SK-N-SH (cell line): ENCODE data around the gene ADAD2. TPM values are rescaled to one million over a fixed set of nuclear protein-coding genes. Genes with fewer than 3 reads are reported as not detected.

Experiments used
- CTCF ChIA-PET: fragments of 300-600, 350-600 bp; formaldehyde crosslinking; extraction: SDS; loops from one replicate; lab custom pipeline; 2021; lab: Yijun Ruan, JAX
- POLR2A ChIA-PET: fragments of 350-600 bp; sonication (Branson Sonifier 250); formaldehyde crosslinking; extraction: SDS; loops from one replicate; lab custom pipeline; 2020; ENCODE audit warnings: antibody characterized with exemption, inconsistent platforms; lab: Yijun Ruan, JAX
- DNase-seq: peaks from one replicate; pipeline ENCODE4 v3.0.0; 2012
- H2AFZ ChIP-seq: fragments of 200-600 bp; sonication (generic); 2 replicates; pipeline ENCODE4 v1.8.1; 2016; ENCODE audit warnings: antibody characterized with exemption, mild to moderate bottlenecking, low read depth
- H3F3A ChIP-seq: fragments of 200-600 bp; sonication (generic); replicated peaks from 2 replicates; pipeline ENCODE3; 2016; ENCODE audit warnings: antibody characterized with exemption, mild to moderate bottlenecking; ENCODE audit not compliant: insufficient read depth
- H3K27ac ChIP-seq, 2 experiments: fragments of 200-500 bp in 1 of 2; fragments of 200-600 bp in 1 of 2; sonication (Bioruptor generic) in 1 of 2; sonication (generic), shearing (Covaris generic) in 1 of 2; 2 replicates each; pipeline versions ENCODE4 v1.5.1 to v1.6.1; 2014 to 2016; ENCODE audit warnings: low read depth in 2 of 2, inconsistent platforms in 1 of 2, low read length in 1 of 2, mild to moderate bottlenecking in 1 of 2, mixed read lengths in 1 of 2
- H3K27me3 ChIP-seq: fragments of 200-600 bp; sonication (generic), shearing (Covaris generic); 2 replicates; pipeline ENCODE4 v1.6.1; 2016; ENCODE audit warnings: mixed run types; ENCODE audit not compliant: insufficient read depth
- H3K36me3 ChIP-seq, 2 experiments: fragments of 200-500 bp in 1 of 2; fragments of 200-600 bp in 1 of 2; sonication (Bioruptor generic) in 1 of 2; sonication (generic) in 1 of 2; replicated peaks in 1 of 2; 2 replicates each; pipeline versions ENCODE3 to v1.5.1; 2014 to 2016; ENCODE audit warnings: low read length in 1 of 2, mild to moderate bottlenecking in 1 of 2; ENCODE audit not compliant: insufficient read depth in 2 of 2, control insufficient read depth in 1 of 2
- H3K4me1 ChIP-seq, 2 experiments: fragments of 200-500 bp in 1 of 2; fragments of 200-600 bp in 1 of 2; sonication (Bioruptor generic) in 1 of 2; sonication (generic), shearing (Covaris generic) in 1 of 2; 2 replicates each; pipeline versions ENCODE4 v1.5.1 to v1.6.1; 2014 to 2016; ENCODE audit warnings: low read depth in 1 of 2, low read length in 1 of 2, mixed run types in 1 of 2; ENCODE audit not compliant: insufficient read depth in 2 of 2, control insufficient read depth in 1 of 2
- H3K4me2 ChIP-seq: fragments of 200-600 bp; sonication (generic), shearing (Covaris generic); 2 replicates; pipeline ENCODE4 v1.6.1; 2017; ENCODE audit warnings: mixed run types
- H3K4me3 ChIP-seq, 2 experiments: fragments of 200-500 bp in 1 of 2; fragments of 200-600 bp in 1 of 2; sonication (Bioruptor generic) in 1 of 2; sonication (generic), shearing (Covaris generic) in 1 of 2; 2 replicates each; pipeline versions ENCODE4 v1.5.1 to v1.8.1; 2014 to 2016; ENCODE audit warnings: low read depth in 2 of 2, inconsistent platforms in 1 of 2, low read length in 1 of 2, mild to moderate bottlenecking in 1 of 2, mixed read lengths in 1 of 2, moderate library complexity in 1 of 2
- H3K79me2 ChIP-seq: fragments of 200-600 bp; sonication (generic); 2 replicates; pipeline ENCODE4 v1.8.1; 2017; ENCODE audit warnings: mild to moderate bottlenecking; ENCODE audit not compliant: insufficient read depth
- H3K9ac ChIP-seq: fragments of 200-600 bp; sonication (generic); 2 replicates; pipeline ENCODE4 v1.6.1; 2017; ENCODE audit warnings: mixed run types
- H3K9me2 ChIP-seq: fragments of 200-600 bp; sonication (generic); 2 replicates; pipeline ENCODE4 v1.6.1; 2017; ENCODE audit warnings: mixed run types
- H3K9me3 ChIP-seq: fragments of 200-600 bp; sonication (generic); 2 replicates; pipeline ENCODE4 v1.6.1; 2017; ENCODE audit warnings: mixed run types, mild to moderate bottlenecking, moderate library complexity
- H4K20me1 ChIP-seq: fragments of 200-600 bp; sonication (generic); 2 replicates; pipeline ENCODE4 v1.6.1; 2017; ENCODE audit warnings: mild to moderate bottlenecking, mixed run types; ENCODE audit not compliant: insufficient read depth
- CHD2 ChIP-seq: fragments of 150-350 bp; IDR thresholded peaks from 2 replicates; pipeline ENCODE4 v1.6.1; 2018; ENCODE audit warnings: low read length; ENCODE audit not compliant: partially characterized antibody
- ELF1 ChIP-seq: IDR thresholded peaks from 2 replicates; pipeline ENCODE4 v1.4.0; 2012
- EP300 ChIP-seq, 2 experiments: IDR thresholded peaks; 2 replicates each; pipeline versions ENCODE4 v1.4.0 to v1.6.1; 2012; ENCODE audit warnings: borderline replicate concordance in 1 of 2, low read depth in 1 of 2, low read length in 1 of 2
- FOSL2 ChIP-seq: IDR thresholded peaks from 2 replicates; pipeline ENCODE4 v1.4.0; 2012; ENCODE audit warnings: low read depth, mild to moderate bottlenecking, moderate library complexity, borderline replicate concordance
- FOXJ3 ChIP-seq: sonication (generic); formaldehyde crosslinking; IDR thresholded peaks from 2 replicates; pipeline ENCODE4 v1.5.1; 2020; ENCODE audit warnings: mild to moderate bottlenecking, missing genetic modification reagents
- FOXM1 ChIP-seq: IDR thresholded peaks from 2 replicates; pipeline ENCODE4 v1.4.0; 2012; ENCODE audit warnings: low read depth, mild to moderate bottlenecking
- GATA2 ChIP-seq: sonication (generic); formaldehyde crosslinking; IDR thresholded peaks from 2 replicates; pipeline ENCODE4 v1.5.0; 2020; ENCODE audit warnings: mild to moderate bottlenecking, missing genetic modification reagents
- JUND ChIP-seq: IDR thresholded peaks from 2 replicates; pipeline ENCODE4 v1.4.0; 2012
- MEF2A ChIP-seq: IDR thresholded peaks from 2 replicates; pipeline ENCODE4 v1.4.0; 2012; ENCODE audit warnings: low read depth, borderline replicate concordance
- MXI1 ChIP-seq: IDR thresholded peaks from 2 replicates; pipeline ENCODE4 v1.6.1; 2012; ENCODE audit warnings: mild to moderate bottlenecking, low read depth, low read length, improper control_type of control experiment
- NRF1 ChIP-seq: IDR thresholded peaks from 2 replicates; pipeline ENCODE4 v1.6.1; 2012; ENCODE audit warnings: low read depth, mild to moderate bottlenecking, low read length
- RAD21 ChIP-seq: IDR thresholded peaks from 2 replicates; pipeline ENCODE4 v1.6.1; 2012; ENCODE audit warnings: mild to moderate bottlenecking, low read length
- RXRA ChIP-seq: IDR thresholded peaks from 2 replicates; pipeline ENCODE4 v1.4.0; 2012; ENCODE audit warnings: low read depth, mild to moderate bottlenecking, borderline replicate concordance
- SIN3A ChIP-seq: IDR thresholded peaks from 2 replicates; pipeline ENCODE4 v1.6.1; 2012; ENCODE audit warnings: low read depth, mild to moderate bottlenecking, low read length, moderate library complexity, borderline replicate concordance
- SMC3 ChIP-seq: IDR thresholded peaks from 2 replicates; pipeline ENCODE4 v1.6.1; 2012; ENCODE audit warnings: low read depth, low read length, improper control_type of control experiment
- TCF12 ChIP-seq: IDR thresholded peaks from 2 replicates; pipeline ENCODE4 v1.4.0; 2012
- TEAD4 ChIP-seq: IDR thresholded peaks from 2 replicates; pipeline ENCODE4 v1.4.0; 2012; ENCODE audit warnings: mild to moderate bottlenecking, borderline replicate concordance; ENCODE audit not compliant: insufficient read depth
- WGBS: methylation state at CpG from one replicate; pipeline ENCODE4 v1.1.6; 2017; ENCODE audit warnings: low lambda C conversion rate; 5-methylcytosine and 5-hydroxymethylcytosine counted together
- polyA plus RNA-seq, 3 experiments: library from polyadenylated mRNA; depleted of rRNA; stranded (reverse); fragments of >200 nt; gene quantifications; 2 replicates each; pipeline ENCODE4 v1.2.3, GENCODE V29; 2012
- TF ChIP-seq, protein P1 (sequence below): fragments of 150-350 bp; IDR thresholded peaks from 2 replicates; pipeline ENCODE4 v1.6.1; 2016; ENCODE audit warnings: mild to moderate bottlenecking, low read depth, low read length
- TF ChIP-seq, protein P2 (sequence below): IDR thresholded peaks from 2 replicates; pipeline ENCODE4; 2012
- TF ChIP-seq, protein P3 (sequence below): fragments of 200-600 bp; sonication (generic); IDR thresholded peaks from 2 replicates; pipeline ENCODE4 v1.6.1; 2017; ENCODE audit warnings: antibody characterized with exemption, mild to moderate bottlenecking, moderate library complexity

The ADAD2 gene
- polyA plus RNA-seq, 1 of the 3 experiments (the other 2 are of a cell fraction): not detected

DNA sequence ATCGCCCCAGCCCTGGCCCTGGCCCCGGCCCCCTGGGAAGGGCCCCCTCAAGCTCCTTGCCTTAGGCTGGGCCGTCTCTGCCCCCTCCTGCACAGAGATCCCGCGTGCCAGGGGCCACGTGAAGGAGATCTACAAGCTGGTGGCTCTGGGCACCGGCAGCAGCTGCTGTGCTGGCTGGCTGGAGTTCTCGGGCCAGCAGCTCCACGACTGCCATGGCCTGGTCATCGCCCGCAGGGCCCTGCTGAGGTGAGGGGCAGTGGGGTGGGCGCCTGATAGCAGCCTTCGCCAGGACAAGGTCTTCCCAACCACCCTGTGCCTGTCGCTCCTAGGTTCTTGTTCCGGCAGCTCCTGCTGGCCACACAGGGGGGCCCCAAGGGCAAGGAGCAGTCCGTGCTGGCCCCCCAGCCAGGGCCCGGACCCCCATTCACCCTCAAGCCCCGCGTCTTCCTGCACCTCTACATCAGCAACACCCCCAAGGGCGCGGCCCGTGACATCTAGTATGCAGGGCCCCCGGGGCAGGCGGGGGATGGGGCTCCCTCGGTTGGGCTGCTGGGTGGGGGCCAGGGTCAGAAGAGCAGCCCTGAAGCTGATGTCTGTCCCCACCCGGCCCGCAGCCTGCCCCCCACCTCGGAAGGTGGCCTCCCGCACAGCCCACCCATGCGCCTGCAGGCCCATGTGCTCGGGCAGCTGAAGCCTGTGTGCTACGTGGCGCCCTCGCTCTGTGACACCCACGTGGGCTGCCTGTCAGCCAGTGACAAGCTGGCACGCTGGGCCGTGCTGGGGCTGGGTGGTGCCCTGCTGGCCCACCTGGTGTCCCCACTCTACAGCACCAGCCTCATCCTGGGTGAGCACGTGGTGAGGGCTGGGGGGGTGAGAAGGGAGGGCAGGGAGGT is 4.5 kb downstream of the ADAD2 start:
- Histone ChIP-seq H3K27ac (no peak overlapping the region), H3F3A (no peaks in the 10 kb centered on the region), H3K4me2 (no peak overlapping the region), H3K4me1 (no peaks in the 10 kb centered on the region), H3K9me2 (no peaks in the 10 kb centered on the region), H4K20me1 (no peaks in the 10 kb centered on the region), H3K9ac (no peak overlapping the region), H3K9me3 (no peaks in the 10 kb centered on the region), H3K4me3 (no peak overlapping the region), H3K36me3 (no peaks in the 10 kb centered on the region), H3K79me2 (no peaks in the 10 kb centered on the region), H2AFZ (no peak overlapping the region), H3K27me3 (no peaks in the 10 kb centered on the region)
- no peak for DNase-seq
- CTCF ChIA-PET: interaction anchor here (0.7 to 4.2 kb wide), 6 partner anchors 9 to 113 kb away, joined by 3 to 24 read pairs (median 4); partner anchors contain the start of gene TAF1C
- POLR2A ChIA-PET: no interaction called here
- 85% methylated on average over 14 of the region's 38 CpGs for WGBS
- TF ChIP-seq FOXJ3 (CRISPR knock-in tag): no peak
- TF ChIP-seq EP300 (IDR thresholded peaks at IDR 0.05; ENCODE audit: borderline replicate concordance in 1 of 2, low read depth in 1 of 2, low read length in 1 of 2): no peak
- no peak for TF ChIP-seq SIN3A
- TF ChIP-seq TEAD4: no peak

DNA sequence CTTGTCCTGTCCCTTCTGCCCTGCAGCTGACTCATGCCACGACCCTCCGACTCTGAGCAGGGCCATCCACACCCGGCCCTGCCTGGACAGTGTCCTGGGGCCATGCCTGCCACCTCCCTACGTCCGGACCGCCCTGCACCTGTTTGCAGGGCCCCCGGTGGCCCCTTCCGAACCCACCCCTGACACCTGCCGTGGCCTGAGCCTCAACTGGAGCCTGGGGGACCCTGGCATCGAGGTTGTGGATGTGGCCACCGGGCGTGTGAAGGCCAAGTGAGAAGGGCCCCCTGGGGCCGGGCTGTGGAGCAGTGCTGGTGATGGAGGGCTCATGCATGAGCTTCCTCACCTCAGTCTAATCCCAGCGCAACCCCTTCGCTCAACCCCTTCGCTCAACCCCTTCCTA is 5.1 kb downstream of the ADAD2 start:
- Histone ChIP-seq H3K9ac (no peak overlapping the region), H3K4me3 (no peak overlapping the region), H4K20me1 (no peaks in the 10 kb centered on the region), H3K9me2 (no peaks in the 10 kb centered on the region), H3K27me3 (no peaks in the 10 kb centered on the region), H2AFZ (no peak overlapping the region), H3K4me2 (no peak overlapping the region), H3K79me2 (no peaks in the 10 kb centered on the region), H3K9me3 (no peaks in the 10 kb centered on the region), H3K4me1 (no peaks in the 10 kb centered on the region), H3K27ac (no peak overlapping the region), H3F3A (no peaks in the 10 kb centered on the region), H3K36me3 (no peaks in the 10 kb centered on the region)
- WGBS: 100% methylated on average over 3 of the region's 16 CpGs
- ChIA-PET POLR2A (no interaction called here), CTCF (interaction anchor here (0.8 to 4.2 kb wide), 4 partner anchors 9 to 28 kb away, joined by 3 to 24 read pairs (median 4); partner anchors contain the start of gene TAF1C)
- no peak for DNase-seq
- TF ChIP-seq SMC3 (no peak), NRF1 (no peak), TCF12 (no peak), RAD21 (no peak), ELF1 (no peak), CHD2 (no peak), JUND (no peak), RXRA (no peak), FOXM1 (no peak), GATA2 (CRISPR knock-in tag) (no peak), MXI1 (no peak), MEF2A (no peak), FOSL2 (no peak)
- TF ChIP-seq, protein P1, sequence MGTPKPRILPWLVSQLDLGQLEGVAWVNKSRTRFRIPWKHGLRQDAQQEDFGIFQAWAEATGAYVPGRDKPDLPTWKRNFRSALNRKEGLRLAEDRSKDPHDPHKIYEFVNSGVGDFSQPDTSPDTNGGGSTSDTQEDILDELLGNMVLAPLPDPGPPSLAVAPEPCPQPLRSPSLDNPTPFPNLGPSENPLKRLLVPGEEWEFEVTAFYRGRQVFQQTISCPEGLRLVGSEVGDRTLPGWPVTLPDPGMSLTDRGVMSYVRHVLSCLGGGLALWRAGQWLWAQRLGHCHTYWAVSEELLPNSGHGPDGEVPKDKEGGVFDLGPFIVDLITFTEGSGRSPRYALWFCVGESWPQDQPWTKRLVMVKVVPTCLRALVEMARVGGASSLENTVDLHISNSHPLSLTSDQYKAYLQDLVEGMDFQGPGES: no peak
- TF ChIP-seq, protein P2, sequence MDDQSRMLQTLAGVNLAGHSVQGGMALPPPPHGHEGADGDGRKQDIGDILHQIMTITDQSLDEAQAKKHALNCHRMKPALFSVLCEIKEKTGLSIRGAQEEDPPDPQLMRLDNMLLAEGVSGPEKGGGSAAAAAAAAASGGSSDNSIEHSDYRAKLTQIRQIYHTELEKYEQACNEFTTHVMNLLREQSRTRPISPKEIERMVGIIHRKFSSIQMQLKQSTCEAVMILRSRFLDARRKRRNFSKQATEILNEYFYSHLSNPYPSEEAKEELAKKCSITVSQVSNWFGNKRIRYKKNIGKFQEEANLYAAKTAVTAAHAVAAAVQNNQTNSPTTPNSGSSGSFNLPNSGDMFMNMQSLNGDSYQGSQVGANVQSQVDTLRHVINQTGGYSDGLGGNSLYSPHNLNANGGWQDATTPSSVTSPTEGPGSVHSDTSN: no peak
- TF ChIP-seq, protein P3, sequence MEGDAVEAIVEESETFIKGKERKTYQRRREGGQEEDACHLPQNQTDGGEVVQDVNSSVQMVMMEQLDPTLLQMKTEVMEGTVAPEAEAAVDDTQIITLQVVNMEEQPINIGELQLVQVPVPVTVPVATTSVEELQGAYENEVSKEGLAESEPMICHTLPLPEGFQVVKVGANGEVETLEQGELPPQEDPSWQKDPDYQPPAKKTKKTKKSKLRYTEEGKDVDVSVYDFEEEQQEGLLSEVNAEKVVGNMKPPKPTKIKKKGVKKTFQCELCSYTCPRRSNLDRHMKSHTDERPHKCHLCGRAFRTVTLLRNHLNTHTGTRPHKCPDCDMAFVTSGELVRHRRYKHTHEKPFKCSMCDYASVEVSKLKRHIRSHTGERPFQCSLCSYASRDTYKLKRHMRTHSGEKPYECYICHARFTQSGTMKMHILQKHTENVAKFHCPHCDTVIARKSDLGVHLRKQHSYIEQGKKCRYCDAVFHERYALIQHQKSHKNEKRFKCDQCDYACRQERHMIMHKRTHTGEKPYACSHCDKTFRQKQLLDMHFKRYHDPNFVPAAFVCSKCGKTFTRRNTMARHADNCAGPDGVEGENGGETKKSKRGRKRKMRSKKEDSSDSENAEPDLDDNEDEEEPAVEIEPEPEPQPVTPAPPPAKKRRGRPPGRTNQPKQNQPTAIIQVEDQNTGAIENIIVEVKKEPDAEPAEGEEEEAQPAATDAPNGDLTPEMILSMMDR: no peak
